Fibroblast of lung (primary cell): ENCODE measurements around the gene CORO1C. TPM values are rescaled to one million over a fixed set of nuclear protein-coding genes. Genes with fewer than 3 reads are reported as not detected.

ENCODE experiments used
- DNase-seq, 2 donors: peaks; one replicate each; pipeline versions ENCODE4 v3.0.0 to v3.0.0-alpha.2; 2010; ENCODE audit warnings: low read depth in 2 of 2
- H2AFZ ChIP-seq: 2 replicates; pipeline ENCODE4 v1.5.1; 2012; ENCODE audit warnings: low read length, control low read depth, inconsistent platforms
- H3K27ac ChIP-seq: 2 replicates; pipeline ENCODE4 v1.5.1; 2011; ENCODE audit warnings: low read length, control low read depth; ENCODE audit not compliant: insufficient read depth
- H3K27me3 ChIP-seq: 2 replicates; pipeline ENCODE4 v1.5.1; 2011; ENCODE audit warnings: mild to moderate bottlenecking, low read length; ENCODE audit not compliant: control insufficient read depth, insufficient read depth
- H3K36me3 ChIP-seq: 2 replicates; pipeline ENCODE4 v1.5.1; 2011; ENCODE audit warnings: low read length; ENCODE audit not compliant: control insufficient read depth, insufficient read depth
- H3K4me1 ChIP-seq: 2 replicates; pipeline ENCODE4 v1.5.1; 2011; ENCODE audit warnings: low read length; ENCODE audit not compliant: control insufficient read depth, insufficient read depth; ENCODE audit errors: extremely low read depth
- H3K4me2 ChIP-seq: 2 replicates; pipeline ENCODE4 v1.5.1; 2011; ENCODE audit warnings: low read length, control low read depth; ENCODE audit not compliant: insufficient read depth; ENCODE audit errors: extremely low read depth
- H3K4me3 ChIP-seq, 4 experiments: fragments of 200-600 bp in 1 of 4; sonication (generic) in 1 of 4; replicated peaks in 1 of 4; 2 replicates each; pipeline ENCODE4 v1.5.1; 2011 to 2016; ENCODE audit warnings: low read length in 4 of 4, low read depth in 3 of 4, mild to moderate bottlenecking in 3 of 4, control low read depth in 2 of 4, inconsistent platforms in 1 of 4, mixed read lengths in 1 of 4; ENCODE audit not compliant: insufficient read depth in 1 of 4; ENCODE audit errors: control extremely low read depth in 1 of 4
- H3K79me2 ChIP-seq: 2 replicates; pipeline ENCODE4 v1.5.1; 2012; ENCODE audit warnings: mild to moderate bottlenecking, low read length, inconsistent platforms; ENCODE audit not compliant: control insufficient read depth, insufficient read depth
- H3K9ac ChIP-seq: 2 replicates; pipeline ENCODE4 v1.5.1; 2011; ENCODE audit warnings: mild to moderate bottlenecking, low read length, control low read depth; ENCODE audit not compliant: insufficient read depth
- H3K9me3 ChIP-seq: 2 replicates; pipeline ENCODE4 v1.5.1; 2012; ENCODE audit warnings: low read depth, low read length; ENCODE audit not compliant: control insufficient read depth, insufficient read depth
- H4K20me1 ChIP-seq: 2 replicates; pipeline ENCODE4 v1.5.1; 2011; ENCODE audit warnings: low read length; ENCODE audit not compliant: control insufficient read depth, insufficient read depth; ENCODE audit errors: extremely low read depth
- CTCF ChIP-seq, 2 donors: IDR thresholded peaks in 1 of 2; conservative IDR thresholded peaks in 1 of 2; 1 replicate in 1 of 2; 2 replicates in 1 of 2; pipeline ENCODE4 v1.5.1; 2011 to 2012; ENCODE audit warnings: low read length in 2 of 2, control low read depth in 1 of 2, inconsistent platforms in 1 of 2, low read depth in 1 of 2, mild to moderate bottlenecking in 1 of 2
- EZH2 ChIP-seq: IDR thresholded peaks from 2 replicates; pipeline ENCODE4 v1.5.1; 2012; ENCODE audit warnings: low read length, control low read depth, mild to moderate bottlenecking; ENCODE audit errors: missing control alignments
- polyA plus RNA-seq, 2 donors: library from polyadenylated mRNA; depleted of rRNA in 1 of 2; stranded (reverse) in 1 of 2; unstranded in 1 of 2; fragments of >200 nt; gene quantifications; 2 replicates each; pipeline ENCODE4 v1.2.1, GENCODE V29; 2011 to 2012; ENCODE audit warnings: missing spikeins in 1 of 2
- total RNA-seq: library from RNA; depleted of rRNA; stranded (reverse); fragments of >200 nt; gene quantifications from 2 replicates; pipeline ENCODE4 v1.2.1, GENCODE V29; 2014

CORO1C gene
- total and polyA plus RNA-seq, 2 donors (not counting 1 experiment from before 2014, with no cell fraction given) = 288 to 542 TPM

- TF ChIP-seq EZH2 (no peak), CTCF (conservative IDR thresholded peaks at IDR 0.05 in 1 of 2, IDR thresholded peaks at IDR 0.05 in 1 of 2; ENCODE audit: low read depth in 1 of 2, low read length in 2 of 2) (no peak)
- H3K9ac ChIP-seq = no peak overlapping the region
- H3K27me3 ChIP-seq = no peaks in the 10 kb centered on the region
- H3K4me3 ChIP-seq = no peak overlapping the region
- no peak overlapping the region for H2AFZ ChIP-seq
- H3K36me3 ChIP-seq = peaks cover 2% of the 10 kb centered on the region
- DNase-seq = no peak
- peaks cover 4% of the 10 kb centered on the region for H3K4me1 ChIP-seq
- no peaks in the 10 kb centered on the region for H3K9me3 ChIP-seq
- H3K4me2 ChIP-seq = no peak overlapping the region
- no peak overlapping the region for H3K27ac ChIP-seq
- no peaks in the 10 kb centered on the region for H4K20me1 ChIP-seq
- H3K79me2 ChIP-seq = no peaks in the 10 kb centered on the region
These were observed 93.9 kb downstream of the CORO1C start for GRCh38 chr12:108637222-108637971.

GRCh38 chr12:108635997-108636808, 95.1 kb downstream of the CORO1C start:
- H3K36me3 ChIP-seq = no peaks in the 10 kb centered on the region
- H4K20me1 ChIP-seq = no peaks in the 10 kb centered on the region
- H2AFZ ChIP-seq = no peak overlapping the region
- no peak overlapping the region for H3K4me2 ChIP-seq
- H3K9ac ChIP-seq = no peak overlapping the region
- no peak overlapping the region for H3K27ac ChIP-seq
- H3K4me1 ChIP-seq = peaks cover 2% of the 10 kb centered on the region
- TF ChIP-seq EZH2 (no peak), CTCF (conservative IDR thresholded peaks at IDR 0.05 in 1 of 2, IDR thresholded peaks at IDR 0.05 in 1 of 2; ENCODE audit: low read depth in 1 of 2, low read length in 2 of 2) (no peak)
- no peak for DNase-seq
- H3K9me3 ChIP-seq = no peaks in the 10 kb centered on the region
- no peaks in the 10 kb centered on the region for H3K27me3 ChIP-seq
- no peaks in the 10 kb centered on the region for H3K79me2 ChIP-seq
- H3K4me3 ChIP-seq = no peak overlapping the region

- no peaks in the 10 kb centered on the region for H3K9me3 ChIP-seq
- no peak overlapping the region for H3K4me3 ChIP-seq
- H3K36me3 ChIP-seq = no peaks in the 10 kb centered on the region
- no peak overlapping the region for H3K9ac ChIP-seq
- no peaks in the 10 kb centered on the region for H3K79me2 ChIP-seq
- H3K27me3 ChIP-seq = no peaks in the 10 kb centered on the region
- DNase-seq = peak in 1 of 2 donors; percentile 31
- H3K4me1 ChIP-seq = peaks cover 8% of the 10 kb centered on the region
- H4K20me1 ChIP-seq = no peaks in the 10 kb centered on the region
- H3K27ac ChIP-seq = no peak overlapping the region
- H3K4me2 ChIP-seq = no peak overlapping the region
- TF ChIP-seq EZH2 = no peak
- TF ChIP-seq CTCF (conservative IDR thresholded peaks at IDR 0.05 in 1 of 2, IDR thresholded peaks at IDR 0.05 in 1 of 2; ENCODE audit: low read depth in 1 of 2, low read length in 2 of 2) = no peak
- H2AFZ ChIP-seq = no peak overlapping the region
These were observed 95.9 kb downstream of the CORO1C start for GRCh38 chr12:108635201-108635996.
